Tibial artery (tissue), 4 donors: ENCODE data around the gene ZSCAN5B.

Source experiments
- DNase-seq, 2 donors: peaks; one replicate each; pipeline ENCODE4 v3.0.0-alpha.2; 2019
- H3K27ac ChIP-seq, 2 donors: fragments of 200-600 bp; sonication (generic) in 1 of 2; 1 replicate in 1 of 2; 2 replicates in 1 of 2; pipeline ENCODE4 v1.5.1; 2018 to 2019; ENCODE audit warnings: mild to moderate bottlenecking in 1 of 2
- H3K27me3 ChIP-seq, 2 donors: fragments of 200-600 bp; sonication (generic) in 1 of 2; one replicate each; pipeline versions ENCODE4 v1.5.1 to v1.6.0; 2016 to 2019
- H3K36me3 ChIP-seq, 3 donors: fragments of 200-600 bp; sonication (generic) in 2 of 3; one replicate each; pipeline ENCODE4 v1.5.1; 2016 to 2019; ENCODE audit warnings: mild to moderate bottlenecking in 2 of 3
- H3K4me1 ChIP-seq, 4 donors: fragments of 200-600 bp; sonication (generic) in 2 of 4; 1 replicate in 3 of 4; 2 replicates in 1 of 4; pipeline ENCODE4 v1.5.1; 2016 to 2019
- H3K4me3 ChIP-seq, 2 donors: fragments of 200-600 bp; sonication (generic) in 1 of 2; 1 replicate in 1 of 2; 2 replicates in 1 of 2; pipeline ENCODE4 v1.5.1; 2018 to 2019; ENCODE audit warnings: mild to moderate bottlenecking in 2 of 2
- H3K9me3 ChIP-seq, 3 donors: fragments of 200-600 bp; sonication (generic) in 1 of 3; one replicate each; pipeline ENCODE4 v1.5.1; 2016 to 2019
- intact Hi-C: fragments of 100-400 bp; cut with DNase I; formaldehyde crosslinking; loops from one replicate; pipeline ENCODE4 v1.15.0; 2023; ENCODE audit warnings: low total_unique reads
- TF ChIP-seq, protein P1 (sequence below), 2 experiments: fragments of 200-600 bp in 1 of 2; fragments of 450-650 bp in 1 of 2; IDR thresholded peaks; one replicate each; pipeline ENCODE4 v1.5.1; 2017 to 2019; ENCODE audit warnings: antibody characterized with exemption in 2 of 2, mild to moderate bottlenecking in 1 of 2, moderate library complexity in 1 of 2

Gene ZSCAN5B

DNA sequence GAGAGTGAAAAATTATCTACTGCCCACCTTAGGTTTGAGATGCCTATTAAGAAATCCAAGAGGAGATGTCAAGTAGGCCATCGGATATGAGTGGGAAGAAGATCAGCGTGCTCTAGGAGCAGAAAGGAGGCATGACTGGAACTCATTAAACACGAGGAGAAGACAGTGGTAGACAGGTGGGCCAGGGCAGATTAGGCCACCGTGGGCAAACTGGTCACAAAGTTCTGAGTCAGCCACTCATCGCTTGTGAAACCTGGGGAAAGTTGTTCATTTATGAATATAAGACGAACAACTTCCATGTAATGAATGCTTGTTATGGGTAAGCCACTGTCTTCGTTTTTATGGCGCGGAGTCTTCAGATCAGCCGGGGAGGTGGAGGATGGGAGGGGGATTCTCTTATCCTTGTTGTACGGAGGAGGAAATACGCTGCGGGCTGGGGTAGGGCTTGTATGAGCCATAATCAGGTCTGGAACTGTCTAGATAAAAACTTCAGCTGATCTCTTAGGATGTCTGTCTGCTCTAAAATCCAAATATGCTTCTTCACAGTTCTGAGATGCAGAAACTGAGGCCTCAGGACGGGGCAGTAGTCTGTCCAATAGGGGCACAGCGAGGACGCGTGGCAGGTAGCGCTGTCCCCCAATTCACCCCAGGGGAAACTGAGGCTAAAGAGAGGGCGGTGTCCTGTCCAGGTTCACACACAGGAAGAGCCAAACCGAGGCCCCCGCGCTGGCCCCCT, 57.6 kb downstream of the ZSCAN5B start:
- TF ChIP-seq, protein P1, sequence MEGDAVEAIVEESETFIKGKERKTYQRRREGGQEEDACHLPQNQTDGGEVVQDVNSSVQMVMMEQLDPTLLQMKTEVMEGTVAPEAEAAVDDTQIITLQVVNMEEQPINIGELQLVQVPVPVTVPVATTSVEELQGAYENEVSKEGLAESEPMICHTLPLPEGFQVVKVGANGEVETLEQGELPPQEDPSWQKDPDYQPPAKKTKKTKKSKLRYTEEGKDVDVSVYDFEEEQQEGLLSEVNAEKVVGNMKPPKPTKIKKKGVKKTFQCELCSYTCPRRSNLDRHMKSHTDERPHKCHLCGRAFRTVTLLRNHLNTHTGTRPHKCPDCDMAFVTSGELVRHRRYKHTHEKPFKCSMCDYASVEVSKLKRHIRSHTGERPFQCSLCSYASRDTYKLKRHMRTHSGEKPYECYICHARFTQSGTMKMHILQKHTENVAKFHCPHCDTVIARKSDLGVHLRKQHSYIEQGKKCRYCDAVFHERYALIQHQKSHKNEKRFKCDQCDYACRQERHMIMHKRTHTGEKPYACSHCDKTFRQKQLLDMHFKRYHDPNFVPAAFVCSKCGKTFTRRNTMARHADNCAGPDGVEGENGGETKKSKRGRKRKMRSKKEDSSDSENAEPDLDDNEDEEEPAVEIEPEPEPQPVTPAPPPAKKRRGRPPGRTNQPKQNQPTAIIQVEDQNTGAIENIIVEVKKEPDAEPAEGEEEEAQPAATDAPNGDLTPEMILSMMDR (IDR thresholded peaks at IDR 0.05), result no peak
- intact Hi-C loops, result loop anchor here (2.0 kb wide), 1 partner anchor 19 kb away; the partner anchor contains the start of gene ZNF787
- Histone ChIP-seq H3K4me1 (peaks cover 0 to 34% (median 18%) of the 10 kb centered on the region in 4 donors), H3K36me3 (no peaks in the 10 kb centered on the region), H3K27ac (peak overlapping the region; percentile 89 to 95), H3K4me3 (peak overlapping the region; percentile 60 to 70), H3K9me3 (no peaks in the 10 kb centered on the region), H3K27me3 (no peaks in the 10 kb centered on the region)
- DNase-seq, result no peak
